GM21717 (cell line): Measurements from ENCODE around the gene PRRC2B.
"Not testable (repeated sequence)": the region's sequence is repeated elsewhere in the genome, so short reads cannot be mapped to it uniquely, and the experiment has no call there.

Experiments used
- ATAC-seq: cut with Tn5 transposase; IDR thresholded peaks from one replicate; pipeline ENCODE4 v1.9.1; 2021; ENCODE audit warnings: mild to moderate bottlenecking, moderate library complexity; ENCODE audit not compliant: unreplicated experiment

Gene PRRC2B

DNA sequence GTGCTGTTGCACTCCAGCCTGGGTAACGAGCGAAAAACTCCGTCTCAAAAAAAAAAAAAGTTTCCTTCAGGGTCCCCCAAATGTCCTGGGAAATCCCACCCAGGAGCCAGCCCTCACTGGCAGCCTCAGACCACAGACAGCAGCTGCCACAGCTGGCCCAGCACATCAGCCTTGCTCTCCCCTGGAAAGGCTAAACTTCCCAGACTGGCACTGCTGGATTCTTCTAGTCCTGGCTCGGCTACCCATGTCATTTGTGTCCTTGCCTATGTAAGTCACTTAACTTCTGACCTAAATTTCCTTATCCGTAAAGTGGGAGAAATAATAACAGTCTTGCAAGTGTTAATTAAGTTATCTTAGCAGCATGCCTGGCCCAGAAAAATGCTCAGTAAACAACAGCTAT is 8.6 kb upstream of the PRRC2B start:
- ATAC-seq, result no peak

DNA sequence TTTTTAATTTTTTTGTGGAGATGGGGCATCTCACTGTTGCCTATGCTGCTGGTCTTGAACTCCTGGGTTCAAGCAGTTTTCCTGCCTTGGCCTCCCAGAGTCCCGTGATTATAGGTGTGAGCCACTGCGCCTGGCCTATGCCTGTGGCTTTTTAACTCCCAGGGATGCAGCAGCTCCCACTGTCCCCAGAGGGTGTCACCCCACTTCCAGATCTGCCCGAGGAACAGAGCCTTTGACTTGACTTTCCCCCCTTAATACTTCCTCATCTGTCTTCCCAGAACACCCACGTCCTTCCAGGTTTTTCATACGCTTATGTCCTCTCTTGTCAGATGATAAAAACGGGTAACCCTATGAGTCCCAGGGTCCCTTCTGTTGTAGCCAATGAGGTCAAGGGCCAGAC is 7.6 kb upstream of the PRRC2B start:
- no peak for ATAC-seq

DNA sequence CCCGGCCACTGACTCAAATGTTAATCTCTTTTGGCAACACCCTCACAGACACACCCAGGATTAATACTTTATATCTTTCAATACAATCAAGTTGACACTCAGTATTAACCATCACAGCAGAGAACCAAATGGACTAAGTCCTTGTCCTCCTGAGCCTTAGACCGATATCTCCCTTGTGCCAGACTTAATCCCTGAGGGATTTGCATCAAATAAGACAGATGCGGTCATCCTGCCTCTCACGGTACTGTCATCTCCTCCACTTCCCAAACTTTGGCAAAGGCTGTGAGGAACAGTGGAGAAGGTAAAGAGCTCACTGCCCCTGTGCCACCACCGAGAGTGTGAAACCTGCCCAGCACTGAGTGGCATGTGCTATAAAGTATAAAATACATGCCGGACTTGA is 6.5 kb upstream of the PRRC2B start:
- no peak for ATAC-seq

DNA sequence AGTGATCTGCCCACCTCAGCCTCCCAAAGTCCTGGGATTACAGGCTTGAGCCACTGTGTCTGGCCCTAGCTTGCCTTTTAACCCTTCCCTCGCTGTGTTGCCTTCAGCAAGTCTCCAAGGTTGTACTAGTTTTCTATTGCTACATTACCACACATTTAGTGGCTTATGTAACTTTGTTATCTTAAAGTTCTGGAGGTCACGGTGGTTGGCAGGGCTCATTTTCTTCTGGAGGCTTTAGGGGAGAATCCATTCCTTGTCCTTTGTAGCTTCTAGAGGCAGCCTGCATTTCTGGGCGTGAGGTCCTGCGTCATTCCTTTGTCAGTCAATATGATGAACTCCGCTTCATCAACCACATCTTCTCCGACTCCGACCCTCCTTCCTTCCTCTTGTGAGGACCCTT is 2.9 kb upstream of the PRRC2B start:
- no peak for ATAC-seq

DNA sequence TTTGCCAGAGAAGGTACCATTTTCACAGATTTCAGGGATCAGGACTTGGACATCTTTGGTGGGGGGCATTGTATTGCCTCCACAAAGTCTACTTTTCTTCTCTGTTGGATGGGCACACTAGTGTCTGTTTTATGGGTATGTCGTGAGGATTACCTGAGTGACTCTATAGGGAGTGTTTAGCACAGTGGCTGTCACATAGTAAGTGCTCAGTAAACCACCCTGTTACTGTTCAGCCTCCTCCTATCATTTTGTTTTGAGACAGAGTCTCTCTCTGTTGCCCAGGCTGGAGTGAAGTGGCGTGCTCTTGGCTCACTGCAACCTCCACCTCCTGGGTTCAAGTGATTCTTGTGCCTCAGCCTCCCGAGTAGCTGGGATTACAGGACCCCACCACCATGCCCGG is 2.4 kb upstream of the PRRC2B start:
- no peak for ATAC-seq

DNA sequence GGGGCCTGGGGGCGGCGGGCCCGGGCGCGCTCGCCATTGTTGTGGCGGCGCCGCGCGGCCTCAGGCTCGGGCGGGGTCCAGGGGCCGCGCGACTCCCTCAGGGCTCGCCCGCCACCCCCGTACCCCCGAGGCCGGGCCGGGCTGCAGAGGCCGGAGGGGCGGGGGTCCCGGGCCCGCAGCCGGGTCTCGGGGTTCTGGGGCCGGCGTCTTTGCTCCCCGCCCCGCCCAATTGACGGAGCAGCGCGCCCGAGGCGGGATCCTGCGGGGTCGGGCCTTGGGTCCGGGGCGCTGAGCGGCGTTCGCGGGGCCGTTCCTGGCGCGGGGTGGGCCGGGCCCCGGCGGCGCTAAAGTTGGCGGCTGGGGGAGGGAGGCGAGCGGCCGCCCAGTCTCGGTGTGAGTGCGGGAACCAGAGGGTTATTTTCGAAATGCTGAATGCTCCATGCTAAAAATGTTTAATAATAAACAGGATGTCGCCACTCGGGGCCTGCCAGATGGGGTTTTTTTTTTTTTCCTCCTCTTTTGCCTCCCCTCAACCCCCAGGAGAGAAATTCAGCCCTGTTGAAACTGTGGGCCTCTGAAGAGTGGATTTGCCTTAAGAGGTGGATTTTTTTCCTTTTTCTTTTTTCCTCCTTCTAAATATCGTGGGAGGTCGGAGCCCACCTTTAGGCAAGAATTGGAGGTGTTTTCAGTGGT is 724 bp downstream of the PRRC2B start:
- peak; percentile 23 for ATAC-seq

DNA sequence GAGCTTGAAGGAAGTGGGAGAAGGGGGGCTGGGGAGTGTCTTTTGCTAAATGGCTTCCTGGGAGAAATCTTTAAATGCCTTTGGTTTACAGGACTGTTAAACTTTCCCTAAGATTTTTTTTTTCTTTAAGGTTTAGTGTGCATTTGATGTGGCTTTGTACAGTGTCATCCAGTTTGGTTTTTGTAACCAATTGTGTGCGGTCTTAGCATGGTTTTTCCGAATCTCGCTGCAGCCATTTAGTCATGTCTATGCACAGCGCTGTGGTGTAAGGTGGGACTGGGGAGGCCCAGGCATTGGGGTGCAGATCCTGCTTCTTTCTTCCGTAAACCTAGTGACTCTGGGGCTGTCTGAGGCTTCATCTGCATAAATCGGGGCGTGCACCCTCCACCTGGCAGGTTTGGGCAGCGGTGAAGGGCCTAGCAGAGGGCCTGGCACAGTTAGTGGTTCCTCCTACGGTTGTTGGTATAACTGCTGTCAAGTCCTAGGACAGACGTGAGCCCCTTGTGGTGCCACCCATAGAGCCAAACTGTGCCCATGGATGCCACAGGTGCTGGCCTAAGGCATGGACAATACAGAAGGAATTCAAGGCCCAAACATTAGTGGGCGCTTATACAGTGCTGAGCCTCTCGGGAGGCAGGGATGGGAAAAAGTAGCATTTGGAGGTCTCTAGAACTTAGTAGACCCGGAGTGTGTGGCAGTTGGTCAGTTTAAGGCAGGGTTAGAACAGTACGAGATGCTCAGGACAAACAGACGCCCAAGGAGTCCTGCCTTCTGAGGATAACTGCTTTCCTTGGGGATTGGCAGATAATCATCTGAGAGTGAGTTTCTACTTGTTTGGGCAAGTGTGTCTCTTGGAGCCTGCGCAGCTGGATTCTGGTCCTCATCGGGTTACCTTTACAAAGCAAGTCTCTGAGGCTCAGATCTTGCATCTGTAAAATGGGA is 1.5 kb downstream of the PRRC2B start:
- ATAC-seq, result peak; percentile 31

DNA sequence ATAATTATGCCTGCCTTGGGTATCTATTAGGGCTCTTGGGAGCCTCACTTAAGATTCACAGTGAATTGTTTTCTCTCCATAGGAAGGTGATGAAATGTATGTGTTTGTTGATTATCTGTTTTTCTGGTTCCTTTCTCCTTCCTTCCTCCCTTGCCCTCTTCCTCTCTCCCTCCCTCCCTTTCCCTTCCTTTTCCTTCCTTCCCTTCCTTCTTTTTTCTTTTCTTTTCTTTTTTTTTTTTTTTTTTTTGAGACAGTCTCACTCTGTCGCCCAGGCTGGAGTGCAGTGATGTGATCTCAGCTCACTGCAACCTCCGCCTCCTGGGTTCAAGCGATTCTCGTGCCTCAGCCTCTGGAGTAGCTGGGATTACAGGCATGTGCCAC is 2.2 kb downstream of the PRRC2B start:
- ATAC-seq, result not testable (repeated sequence)

DNA sequence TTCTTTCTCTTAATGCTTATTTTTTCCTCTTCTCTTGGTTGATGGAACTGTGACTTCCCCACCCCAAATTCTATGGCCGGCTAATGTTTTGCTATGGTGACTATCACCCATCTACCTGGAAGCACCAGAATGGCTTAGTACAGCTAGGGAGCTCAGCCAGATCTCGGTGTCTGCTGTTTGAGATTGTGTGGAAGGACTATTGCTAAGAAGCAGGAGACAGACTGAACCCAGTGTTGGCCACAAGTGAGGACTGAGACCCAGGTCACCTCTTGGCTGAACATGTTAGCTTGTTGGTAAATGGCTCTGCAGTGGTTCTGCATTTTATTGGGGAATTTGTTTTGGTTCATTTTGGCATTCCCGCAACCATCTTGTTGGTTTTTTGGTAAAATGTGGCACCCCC is 2.7 kb downstream of the PRRC2B start:
- ATAC-seq, result no peak

DNA sequence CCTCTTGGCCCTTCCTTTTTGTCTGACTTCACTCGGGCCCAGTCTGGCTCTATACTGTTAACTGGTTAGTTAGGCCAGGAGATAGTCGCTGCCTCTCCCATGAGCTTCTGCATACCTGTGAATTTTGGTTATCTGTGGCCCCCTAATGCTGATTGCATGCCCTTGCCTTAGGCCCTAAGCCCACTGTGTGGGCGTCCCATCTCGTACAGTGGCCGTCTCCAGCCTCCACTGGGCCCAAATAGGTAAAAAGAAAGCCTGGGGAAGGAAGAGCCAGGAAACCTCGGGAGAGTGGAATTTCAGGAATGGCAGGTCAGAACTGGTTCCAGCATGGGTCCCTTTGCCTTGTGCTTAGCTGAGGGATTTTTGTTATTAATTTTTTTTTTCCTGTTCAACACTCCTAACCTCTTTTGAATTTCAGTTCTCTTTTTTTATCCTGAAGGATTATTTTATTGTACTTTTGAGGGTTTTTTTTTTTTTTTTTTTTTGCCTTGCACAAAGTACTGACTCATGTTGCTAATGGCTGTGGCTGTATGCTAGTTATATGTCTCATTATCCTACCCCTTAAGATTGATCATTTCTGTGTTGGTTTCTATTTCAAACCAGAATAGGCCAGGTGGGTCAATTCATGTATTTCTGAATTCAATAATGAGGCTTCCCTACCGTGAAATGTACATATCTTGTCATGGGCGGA is 3.4 kb downstream of the PRRC2B start:
- ATAC-seq, result no peak

DNA sequence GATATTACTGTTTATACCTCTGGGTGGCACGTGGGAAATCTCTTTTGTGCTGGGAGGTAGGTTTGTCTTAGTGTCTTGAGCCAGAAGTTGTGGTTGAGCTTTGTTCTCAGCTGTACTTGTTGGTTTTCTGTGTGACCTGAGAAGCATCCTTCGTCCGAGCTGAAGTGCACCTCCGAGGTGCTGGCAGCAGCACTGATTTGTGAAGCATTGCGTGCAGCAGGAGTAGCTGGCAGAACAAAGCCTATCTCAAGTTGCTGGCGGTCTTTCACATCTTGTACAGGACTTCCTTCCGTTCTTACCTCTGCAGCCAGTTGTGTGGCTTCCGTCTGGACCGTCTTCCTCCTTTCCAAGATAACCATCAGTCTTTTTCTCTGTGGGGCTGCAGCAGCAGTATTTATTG is 4.3 kb downstream of the PRRC2B start:
- ATAC-seq, result no peak

DNA sequence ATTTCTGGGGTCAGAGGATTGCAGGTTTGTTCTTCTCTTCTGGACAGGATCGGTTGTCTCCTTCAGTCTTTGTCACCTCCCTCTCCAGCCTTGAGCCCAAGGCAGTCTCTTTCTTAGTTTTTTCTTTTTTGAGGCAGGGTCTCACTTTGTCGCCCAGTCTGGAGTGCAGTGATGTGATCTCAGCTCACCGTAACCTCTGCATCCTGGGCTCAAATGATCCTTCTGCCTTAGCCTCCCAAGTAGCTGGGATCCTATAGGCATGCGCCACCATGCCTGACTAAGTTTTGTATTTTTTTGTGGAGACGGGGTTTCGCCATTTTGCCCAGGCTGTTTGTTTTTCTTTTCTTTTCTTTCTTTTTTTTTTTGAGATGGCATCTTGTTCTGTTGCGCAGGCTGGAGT is 6.1 kb downstream of the PRRC2B start:
- ATAC-seq, result no peak

DNA sequence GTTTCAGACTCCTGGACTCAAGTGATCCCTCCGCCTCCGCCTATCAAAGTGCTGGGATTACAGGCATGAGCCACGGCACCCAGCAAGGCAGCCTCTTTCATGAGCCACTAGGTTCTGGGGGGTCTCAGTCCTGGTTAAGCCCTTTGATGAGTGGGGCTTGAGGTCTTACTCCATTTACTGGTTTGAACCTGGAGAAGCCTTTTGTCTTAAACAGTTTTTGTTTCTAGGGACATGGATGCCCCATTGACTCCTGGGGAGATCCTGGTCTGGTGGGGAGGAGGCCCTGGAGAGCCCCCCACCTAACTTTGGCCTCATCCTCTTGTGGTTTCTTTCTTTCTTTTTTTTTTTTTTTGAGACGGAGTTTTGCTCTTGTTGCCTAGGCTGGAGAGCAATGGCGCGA is 6.7 kb downstream of the PRRC2B start:
- ATAC-seq, result no peak

DNA sequence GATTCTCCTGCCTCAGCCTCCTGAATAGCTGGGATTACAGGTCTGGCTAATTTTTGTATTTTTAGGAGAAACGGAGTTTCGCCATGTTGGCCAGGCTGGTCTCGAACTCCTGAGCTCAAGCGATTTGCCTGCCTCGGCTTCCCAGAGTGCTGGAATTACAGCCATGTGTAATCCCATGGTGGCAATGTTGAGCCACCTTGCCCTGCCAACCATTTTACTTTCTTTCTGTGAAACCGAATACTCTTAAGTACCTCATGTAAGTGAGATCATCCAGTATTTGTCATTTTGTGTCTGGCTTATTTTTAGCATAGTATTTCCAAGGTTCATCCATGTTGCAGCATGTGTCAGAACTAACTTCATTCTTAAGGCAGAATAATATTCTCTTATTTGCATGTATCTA is 8.2 kb downstream of the PRRC2B start:
- no peak for ATAC-seq

DNA sequence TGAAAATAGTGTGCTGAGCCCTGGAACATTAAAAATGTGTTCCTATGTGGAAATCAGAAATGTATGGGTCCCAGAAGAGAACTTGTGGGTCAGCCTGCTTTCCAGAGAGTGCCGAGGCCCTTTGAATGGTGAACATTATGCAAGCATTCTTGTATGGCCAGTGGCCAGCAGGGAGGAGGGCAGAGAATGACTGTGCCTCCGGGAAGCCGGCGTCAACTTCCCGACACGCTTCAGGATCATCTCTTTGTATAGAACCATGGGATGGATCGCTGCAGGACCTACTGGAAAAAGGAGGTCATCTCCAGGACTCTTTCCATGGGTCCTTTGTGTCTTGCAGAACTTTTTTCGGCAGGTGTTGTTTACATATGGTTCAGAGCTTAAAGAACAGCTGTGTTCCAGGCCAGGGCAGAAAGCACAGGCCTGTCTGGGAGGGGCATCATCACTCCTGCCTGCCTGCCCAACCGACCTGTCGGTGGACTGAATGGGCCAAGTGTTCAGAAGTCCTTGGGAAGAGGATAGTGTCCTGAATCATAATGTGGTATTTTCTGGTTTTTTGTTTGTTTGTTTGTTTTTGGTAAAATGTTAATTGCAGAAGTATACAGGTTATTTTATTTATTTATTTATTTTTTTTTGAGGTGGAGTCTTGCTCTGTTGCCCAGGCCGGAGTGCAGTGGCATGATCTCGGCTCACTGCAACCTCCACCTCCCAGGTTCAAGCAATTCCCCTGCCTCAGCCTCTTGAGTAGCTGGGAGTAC is 9.0 kb downstream of the PRRC2B start:
- ATAC-seq, result no peak

DNA sequence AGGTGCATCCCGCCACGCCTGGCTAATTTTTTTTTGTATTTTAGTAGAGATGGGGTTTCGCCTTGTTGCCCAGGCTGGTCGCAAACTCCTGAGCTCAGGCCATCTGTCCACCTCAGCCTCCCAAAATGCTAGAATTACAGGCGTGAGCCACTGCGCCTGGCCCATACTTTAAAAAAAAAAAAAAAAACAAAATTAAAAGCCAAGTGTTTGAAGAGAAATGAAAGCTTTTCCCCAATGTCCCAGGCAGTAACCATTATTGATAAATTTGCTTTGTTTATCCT is 9.5 kb downstream of the PRRC2B start:
- ATAC-seq, result no peak

DNA sequence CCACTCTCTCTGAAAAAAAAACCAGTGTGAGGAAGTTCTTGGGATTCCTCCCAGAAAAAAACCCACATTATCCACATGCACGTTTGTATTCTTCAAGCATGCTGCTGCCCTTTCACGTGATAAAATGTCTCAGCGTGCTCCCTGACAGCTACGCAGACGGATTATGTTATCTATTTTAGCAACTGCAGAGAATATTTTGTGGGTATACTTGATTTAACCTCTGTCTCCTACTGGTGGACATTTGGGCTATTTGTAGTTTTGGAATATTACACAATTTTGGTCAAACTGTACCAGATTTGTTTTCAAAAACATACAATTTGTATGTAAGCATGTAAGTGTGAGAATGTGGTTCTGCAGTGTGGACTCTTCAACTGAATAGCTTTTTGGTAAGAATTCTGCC is 10.7 kb downstream of the PRRC2B start:
- ATAC-seq, result no peak

DNA sequence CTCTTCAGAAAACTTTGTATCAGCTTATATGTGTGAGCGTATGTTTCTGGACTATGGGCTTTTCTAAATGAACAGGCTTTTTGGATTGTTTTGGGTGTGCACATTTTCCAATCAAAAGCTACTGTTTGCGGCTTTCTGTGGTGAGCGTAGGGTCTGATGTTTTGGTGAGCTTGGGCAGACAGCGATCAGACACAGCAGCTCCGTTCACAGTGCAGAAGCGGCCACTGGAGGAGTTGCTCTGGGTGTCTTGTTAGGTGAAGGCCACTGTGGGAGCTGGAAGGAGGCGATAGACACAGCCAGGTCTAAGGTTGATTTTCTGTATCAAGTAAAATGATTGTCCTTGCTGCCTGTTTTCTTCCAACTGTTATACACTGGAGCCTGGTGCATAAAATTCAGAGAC is 11.1 kb downstream of the PRRC2B start:
- ATAC-seq, result no peak

DNA sequence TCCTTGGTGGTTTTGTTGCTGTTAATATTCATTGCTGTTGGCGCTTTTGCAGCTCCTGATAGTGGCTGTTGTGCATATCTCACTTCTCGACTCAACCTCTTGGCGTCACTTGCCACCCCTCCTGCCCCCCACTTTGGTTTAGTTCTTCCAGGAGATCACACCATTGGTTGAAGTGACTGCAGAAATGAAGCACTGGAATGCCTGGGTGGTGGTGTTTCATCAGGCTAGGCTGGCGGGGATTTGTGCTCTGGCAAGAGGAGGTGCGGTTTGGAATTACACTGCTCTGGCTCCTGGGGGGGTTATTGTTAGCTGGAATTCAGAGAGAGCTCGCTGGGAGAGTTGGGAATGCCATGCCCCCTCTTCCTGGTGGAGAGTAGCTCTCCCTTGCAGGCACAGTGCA is 11.5 kb downstream of the PRRC2B start:
- no peak for ATAC-seq

DNA sequence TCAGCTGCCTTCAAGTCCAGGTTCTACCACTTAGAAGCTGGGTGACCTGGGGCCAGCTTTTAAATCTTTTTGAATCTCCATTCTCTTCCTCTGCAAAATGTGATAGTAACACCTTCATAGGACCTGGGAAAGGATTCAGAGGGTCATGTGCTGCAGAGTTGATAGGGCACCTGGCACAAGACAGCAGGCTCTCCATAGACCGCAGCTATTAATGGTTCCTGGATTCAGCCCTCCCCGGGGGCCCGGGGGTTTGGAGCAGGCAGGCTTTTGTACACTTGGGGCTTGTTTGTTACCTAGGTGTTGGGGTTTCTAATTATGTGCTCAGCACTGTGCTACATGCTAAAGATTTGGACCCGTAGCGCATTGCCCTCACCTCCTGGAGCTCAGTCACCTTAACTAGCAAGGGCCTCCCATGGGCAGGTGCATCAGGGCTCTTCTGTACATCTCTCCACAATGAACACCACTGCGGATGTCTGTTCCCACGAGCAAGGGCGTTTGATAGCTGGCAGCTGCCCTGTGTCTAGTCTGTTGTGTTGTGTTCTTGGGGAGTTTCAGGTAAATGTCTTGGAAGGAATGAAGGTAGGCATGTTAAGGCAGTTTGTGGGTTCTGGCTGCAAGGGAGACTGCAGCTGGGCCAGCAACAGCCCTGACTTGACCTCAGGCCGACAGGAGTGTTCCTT is 12.1 kb downstream of the PRRC2B start:
- ATAC-seq, result no peak
